CD14-positive monocyte (primary cell): Measurements from ENCODE around the gene USP28. TPM values are rescaled to one million over a fixed set of nuclear protein-coding genes. Genes with fewer than 3 reads are reported as not detected.

Experiments used
- DNase-seq, 3 donors: peaks; one replicate each; pipeline ENCODE4 v3.0.0-alpha.2; 2011 to 2022
- H2AFZ ChIP-seq: 2 replicates; pipeline ENCODE4 v1.6.0; 2012; ENCODE audit warnings: mild to moderate bottlenecking, low read depth, low read length, inconsistent platforms; ENCODE audit not compliant: insufficient read depth, poor library complexity, severe bottlenecking
- H3K27ac ChIP-seq, 2 donors: 1 replicate in 1 of 2; 2 replicates in 1 of 2; pipeline ENCODE4 v1.5.1; 2012 to 2013; ENCODE audit warnings: low read length in 2 of 2, control low read depth in 1 of 2, inconsistent platforms in 1 of 2, low read depth in 1 of 2, mild to moderate bottlenecking in 1 of 2
- H3K27me3 ChIP-seq, 2 donors: one replicate each; pipeline versions ENCODE4 v1.6.0 to v1.6.1; 2011 to 2013; ENCODE audit warnings: low read length in 2 of 2; ENCODE audit not compliant: control insufficient read depth in 2 of 2, insufficient read depth in 2 of 2
- H3K36me3 ChIP-seq, 2 donors: replicated peaks in 1 of 2; 1 replicate in 1 of 2; 2 replicates in 1 of 2; pipeline versions ENCODE4 v1.5.1 to v1.6.1; 2012 to 2013; ENCODE audit warnings: low read length in 2 of 2, control low read depth in 1 of 2, inconsistent platforms in 1 of 2, mild to moderate bottlenecking in 1 of 2; ENCODE audit not compliant: insufficient read depth in 2 of 2, control insufficient read depth in 1 of 2
- H3K4me1 ChIP-seq, 2 donors: 1 replicate in 1 of 2; 2 replicates in 1 of 2; pipeline versions ENCODE4 v1.5.1 to v1.6.1; 2012 to 2013; ENCODE audit warnings: low read length in 2 of 2, control low read depth in 1 of 2, inconsistent platforms in 1 of 2, mild to moderate bottlenecking in 1 of 2, moderate library complexity in 1 of 2; ENCODE audit not compliant: insufficient read depth in 2 of 2, control insufficient read depth in 1 of 2
- H3K4me2 ChIP-seq: replicated peaks from 2 replicates; pipeline ENCODE3; 2012; ENCODE audit warnings: low read length, moderate library complexity, mild to moderate bottlenecking; ENCODE audit not compliant: poor library complexity, severe bottlenecking; ENCODE audit errors: extremely low read depth
- H3K4me3 ChIP-seq, 3 experiments: fragments of 200-600 bp in 1 of 3; sonication (generic) in 1 of 3; replicated peaks in 1 of 3; 1 replicate in 2 of 3; 2 replicates in 1 of 3; pipeline ENCODE4 v1.5.1; 2011 to 2013; ENCODE audit warnings: low read length in 3 of 3, mild to moderate bottlenecking in 3 of 3, control low read depth in 2 of 3, low read depth in 2 of 3, inconsistent platforms in 1 of 3, moderate library complexity in 1 of 3
- H3K79me2 ChIP-seq: 2 replicates; pipeline ENCODE4 v1.6.0; 2012; ENCODE audit warnings: mild to moderate bottlenecking, control low read depth, inconsistent platforms, low read length, moderate library complexity; ENCODE audit not compliant: insufficient read depth
- H3K9ac ChIP-seq: 2 replicates; pipeline ENCODE4 v1.6.0; 2017; ENCODE audit warnings: low read length, mild to moderate bottlenecking; ENCODE audit not compliant: insufficient read depth, poor library complexity, severe bottlenecking
- H3K9me3 ChIP-seq, 2 donors: replicated peaks in 1 of 2; 1 replicate in 1 of 2; 2 replicates in 1 of 2; pipeline versions ENCODE4 v1.5.1 to v1.6.1; 2012 to 2013; ENCODE audit warnings: low read length in 2 of 2, control low read depth in 1 of 2; ENCODE audit not compliant: control insufficient read depth in 1 of 2, insufficient read depth in 1 of 2
- H4K20me1 ChIP-seq: 2 replicates; pipeline ENCODE4 v1.6.0; 2012; ENCODE audit warnings: mild to moderate bottlenecking, low read length, control low read depth, moderate library complexity; ENCODE audit not compliant: insufficient read depth
- H3K27ac Mint-ChIP-seq, 7 donors: one replicate each; pipeline ENCODE4 v1.8.0; 2020; ENCODE audit warnings: mild to moderate bottlenecking in 7 of 7, mixed read lengths in 7 of 7, moderate library complexity in 6 of 7, inconsistent platforms in 2 of 7
- H3K27me3 Mint-ChIP-seq, 3 donors: one replicate each; pipeline ENCODE4 v1.8.0; 2021 to 2022; ENCODE audit warnings: low read depth in 3 of 3, mild to moderate bottlenecking in 3 of 3, mixed read lengths in 3 of 3, moderate library complexity in 3 of 3, inconsistent platforms in 1 of 3
- H3K36me3 Mint-ChIP-seq, 2 donors: one replicate each; pipeline ENCODE4 v1.8.0; 2020; ENCODE audit warnings: mixed read lengths in 2 of 2, inconsistent platforms in 1 of 2, mild to moderate bottlenecking in 1 of 2
- H3K4me1 Mint-ChIP-seq: one replicate; pipeline ENCODE4 v1.8.0; 2020; ENCODE audit warnings: mild to moderate bottlenecking, mixed read lengths
- H3K4me3 Mint-ChIP-seq, 2 donors: one replicate each; pipeline ENCODE4 v1.8.0; 2020; ENCODE audit warnings: mild to moderate bottlenecking in 2 of 2, mixed read lengths in 2 of 2, moderate library complexity in 1 of 2
- H3K9me3 Mint-ChIP-seq, 7 donors: one replicate each; pipeline ENCODE4 v1.8.0; 2020 to 2022; ENCODE audit warnings: mixed read lengths in 7 of 7, mild to moderate bottlenecking in 6 of 7, moderate library complexity in 6 of 7, inconsistent platforms in 2 of 7
- CTCF ChIP-seq: fragments of 200-600 bp; IDR thresholded peaks from one replicate; pipeline ENCODE4 v1.8.0; 2022; ENCODE audit warnings: antibody characterized with exemption, mild to moderate bottlenecking
- WGBS: methylation state at CpG from one replicate; pipeline ENCODE4 v1.1.5; 2013; ENCODE audit warnings: missing lambda C conversion rate; ENCODE audit not compliant: insufficient coverage; 5-methylcytosine and 5-hydroxymethylcytosine counted together
- intact Hi-C, 2 donors: fragments of 100-400 bp; cut with micrococcal nuclease; formaldehyde crosslinking; loops; one replicate each; pipeline versions ENCODE4 v1.15.0 to v1.15.1; 2023
- polyA plus RNA-seq, 3 donors: library from polyadenylated mRNA; depleted of rRNA in 1 of 3; unstranded in 2 of 3; stranded (reverse) in 1 of 3; fragments of 300-500 nt in 2 of 3; fragments of >200 nt in 1 of 3; fragmentation: Illumina TruSeq in 2 of 3; gene quantifications; 1 replicate in 2 of 3; 2 replicates in 1 of 3; pipeline ENCODE4 v1.2.3, GENCODE V29; 2012 to 2021

USP28 gene
- polyA plus RNA-seq, 3 donors: 13.4 to 21.9 (median 17.7) TPM

GRCh38 chr11:113840932-113841664 lies 34.3 kb downstream of the USP28 start:
- TF ChIP-seq CTCF: no peak
- Mint-ChIP-seq H3K4me1 (peaks cover 2% of the 10 kb centered on the region), H3K9me3 (peaks cover 0 to 3% (median 0%) of the 10 kb centered on the region in 7 donors), H3K27ac (no peak overlapping the region), H3K4me3 (no peak overlapping the region), H3K27me3 (peaks cover 0 to 4% (median 0%) of the 10 kb centered on the region in 3 donors), H3K36me3 (peaks cover 30 to 37% of the 10 kb centered on the region in 2 donors)
- intact Hi-C loops: no loop called here
- no peak overlapping the region for H3K4me2 ChIP-seq
- 100% methylated on average over 2 of the region's 3 CpGs for WGBS
- no peaks in the 10 kb centered on the region for H3K27me3 ChIP-seq
- DNase-seq: no peak
- no peaks in the 10 kb centered on the region for H4K20me1 ChIP-seq
- no peaks in the 10 kb centered on the region for H3K4me1 ChIP-seq
- no peaks in the 10 kb centered on the region for H3K79me2 ChIP-seq
- H3K4me3 ChIP-seq: no peak overlapping the region
- H3K27ac ChIP-seq: no peak overlapping the region
- H3K9me3 ChIP-seq: no peaks in the 10 kb centered on the region
- H3K36me3 ChIP-seq: peaks cover 28 to 55% of the 10 kb centered on the region in 2 donors
- H3K9ac ChIP-seq: no peak overlapping the region
- no peak overlapping the region for H2AFZ ChIP-seq

GRCh38 chr11:113839842-113840241 lies 35.5 kb downstream of the USP28 start:
- no peak for DNase-seq
- 84% methylated on average over 5 of the region's 6 CpGs for WGBS
- Mint-ChIP-seq H3K4me3 (no peak overlapping the region), H3K27ac (peak overlapping the region in 1 of 7 donors; percentile 44), H3K9me3 (peaks cover 0 to 2% (median 0%) of the 10 kb centered on the region in 7 donors), H3K36me3 (peaks cover 34 to 39% of the 10 kb centered on the region in 2 donors), H3K4me1 (peaks cover 2% of the 10 kb centered on the region), H3K27me3 (peaks cover 0 to 4% (median 0%) of the 10 kb centered on the region in 3 donors)
- no peak overlapping the region for H3K27ac ChIP-seq
- H3K27me3 ChIP-seq: no peaks in the 10 kb centered on the region
- H3K4me3 ChIP-seq: no peak overlapping the region
- H3K9me3 ChIP-seq: no peaks in the 10 kb centered on the region
- H3K79me2 ChIP-seq: no peaks in the 10 kb centered on the region
- H3K4me2 ChIP-seq: no peak overlapping the region
- intact Hi-C loops: no loop called here
- H3K9ac ChIP-seq: no peak overlapping the region
- peaks cover 34 to 66% of the 10 kb centered on the region in 2 donors for H3K36me3 ChIP-seq
- TF ChIP-seq CTCF: no peak
- no peak overlapping the region for H2AFZ ChIP-seq
- H4K20me1 ChIP-seq: no peaks in the 10 kb centered on the region
- H3K4me1 ChIP-seq: no peaks in the 10 kb centered on the region
